HK-2 (cell line): ENCODE data around the gene SP2.

Experiments
- DNase-seq: peaks from one replicate; pipeline ENCODE4 v3.0.0-alpha.2; 2018; ENCODE audit not compliant: unreplicated experiment

Gene SP2

DNA sequence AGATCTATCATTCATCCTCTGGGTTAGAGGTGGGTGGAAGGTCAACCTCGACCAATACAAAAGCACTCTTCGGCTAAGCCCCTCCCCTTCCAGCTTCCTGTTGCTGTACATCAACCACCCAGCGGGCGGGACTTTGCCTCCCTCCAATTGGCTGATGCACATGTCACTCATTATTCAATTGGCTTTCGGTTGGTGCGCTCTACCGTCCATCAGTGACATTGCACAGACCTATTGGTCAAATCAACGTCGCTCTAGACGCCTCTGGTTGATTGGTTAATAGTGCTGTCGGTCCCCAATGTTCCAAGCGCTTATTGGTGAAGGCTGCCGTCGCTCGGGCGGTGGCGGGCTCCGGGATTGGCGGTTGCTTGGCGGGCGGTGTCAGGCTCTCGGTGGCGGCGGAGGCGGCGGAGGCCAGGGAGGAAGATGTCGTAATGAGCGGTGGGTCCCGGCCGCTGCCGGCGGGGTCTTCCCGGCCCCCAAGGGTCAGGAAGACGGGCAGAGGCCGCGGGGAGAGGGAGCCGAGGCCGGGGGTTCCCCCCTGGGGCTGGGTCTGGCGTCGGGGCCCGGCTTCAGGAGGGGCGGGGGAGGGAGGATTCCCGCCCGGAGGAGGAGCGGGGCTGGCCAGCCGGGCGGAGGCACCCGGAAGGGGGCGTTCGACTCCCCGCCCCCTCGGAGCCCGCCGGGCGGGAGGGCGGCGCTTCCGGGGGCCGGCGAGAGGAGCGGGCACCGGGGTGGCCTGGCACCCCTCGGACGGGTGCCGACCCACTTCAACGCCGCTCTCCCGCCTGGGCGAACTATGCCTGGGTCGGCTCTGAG lies at the start of gene SP2:
Gene SP2 (plus strand): TSS at position 381 of the 816 bp plus-strand sequence. CDS start 51 bp downstream, at position 432.
- peak; percentile 100 for DNase-seq

- DNase-seq = no peak
These were observed 49.2 kb upstream of the SP2 start for GRCh38 chr17:47846716-47847340.

GRCh38 chr17:47847341-47848197 lies 48.5 kb upstream of the SP2 start:
- no peak for DNase-seq

DNA sequence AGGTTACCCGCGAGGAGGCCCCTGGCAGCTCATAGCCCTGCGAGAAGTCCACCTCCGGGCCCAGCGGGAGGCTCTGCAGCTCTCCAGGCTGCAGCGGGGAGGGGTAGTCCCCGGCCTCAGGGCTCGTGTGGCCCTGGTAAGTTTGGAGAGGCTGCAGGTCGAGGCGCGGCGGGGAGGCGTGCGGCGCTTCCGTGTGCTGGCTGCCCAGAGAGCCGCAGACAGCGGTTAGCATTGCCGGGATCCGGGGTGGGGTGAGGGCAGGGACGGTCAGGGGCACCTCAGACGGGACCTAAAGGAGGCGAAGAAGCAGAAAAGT lies 47.9 kb upstream of the SP2 start:
- no peak for DNase-seq

DNA sequence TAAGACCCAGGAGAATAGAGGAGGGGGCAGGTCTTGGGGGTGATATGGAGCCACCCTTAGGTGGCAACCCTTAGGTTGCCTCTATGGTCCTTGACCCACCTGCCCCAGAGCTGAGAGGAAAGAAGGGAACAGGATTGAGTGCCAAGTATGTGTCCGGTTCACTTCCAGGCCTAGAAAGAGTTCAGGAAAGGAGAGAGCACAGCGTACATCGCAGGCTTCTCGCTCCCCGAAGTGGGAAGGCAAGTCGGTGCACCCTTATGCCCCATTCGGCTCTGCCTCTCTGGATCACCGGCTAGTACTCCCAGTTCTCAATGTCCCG lies 45.7 kb upstream of the SP2 start:
- DNase-seq = no peak

GRCh38 chr17:47850692-47851573 lies 45.1 kb upstream of the SP2 start, which contains the start of gene SP6:
TSS of gene SP6 (minus strand) at chr17:47851163. CDS start at chr17:47848429, 2,734 bp downstream.
- peak; percentile 85 for DNase-seq

DNA sequence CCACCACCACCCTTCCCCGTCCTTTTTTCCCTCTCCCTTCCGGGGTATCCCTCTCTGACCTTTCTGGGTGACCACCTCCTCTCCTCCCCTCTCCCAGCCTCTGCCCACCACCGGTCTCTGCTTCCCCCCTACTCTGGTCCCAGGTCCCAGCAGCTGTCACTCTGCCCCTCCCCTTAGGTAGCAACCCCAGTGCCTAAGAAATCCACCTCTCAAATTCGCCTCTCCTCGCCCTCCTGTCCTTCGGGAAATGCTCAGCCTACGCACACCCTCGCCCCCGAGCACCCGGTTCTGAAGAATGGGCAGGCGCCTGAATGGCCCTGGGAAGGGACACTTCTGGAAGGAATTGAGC lies 44.3 kb upstream of the SP2 start:
- DNase-seq = no peak

- DNase-seq = no peak
These were observed 43.7 kb upstream of the SP2 start for GRCh38 chr17:47852113-47852949.

DNA sequence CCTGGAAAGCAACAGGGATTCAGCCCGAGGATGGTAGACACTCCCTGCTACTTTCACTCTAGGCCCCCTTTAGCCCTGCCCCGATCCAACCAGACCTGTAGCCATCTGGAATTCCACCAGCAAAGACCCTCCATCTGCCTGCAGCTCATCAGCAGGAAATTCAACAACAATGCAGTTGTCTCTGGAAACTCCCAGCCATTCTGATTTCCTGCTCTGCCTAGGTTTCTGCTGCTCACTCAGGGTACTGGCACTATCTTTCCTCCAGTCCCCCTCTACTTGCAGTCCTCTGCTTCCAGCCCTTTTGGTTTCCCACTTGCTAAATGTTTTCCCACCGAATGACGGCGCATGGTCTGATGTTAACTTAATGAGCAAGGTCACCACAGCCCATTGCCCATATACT lies 42.4 kb upstream of the SP2 start:
- DNase-seq = no peak

- DNase-seq = no peak
These were observed 40.3 kb upstream of the SP2 start for GRCh38 chr17:47855737-47856136.

DNA sequence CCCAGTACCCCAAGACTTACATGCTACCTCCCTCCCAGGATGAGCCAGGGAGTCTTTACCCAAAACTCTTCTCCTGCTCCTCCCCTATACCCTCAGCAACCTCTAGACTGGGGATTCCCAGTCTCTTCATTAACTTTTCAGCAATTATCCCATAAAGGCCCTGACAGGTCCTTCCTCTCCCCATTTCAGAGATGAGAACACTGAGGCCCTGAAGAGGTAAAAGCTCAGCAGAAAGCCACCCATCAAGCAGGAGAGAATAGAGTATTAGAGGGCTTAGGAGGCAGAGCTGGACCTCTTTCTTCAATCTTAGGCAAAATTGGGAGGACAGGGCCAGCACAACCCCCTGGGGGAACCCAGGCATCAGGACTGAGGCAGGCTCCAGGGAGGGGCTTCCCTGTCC lies 39.2 kb upstream of the SP2 start:
- no peak for DNase-seq

DNA sequence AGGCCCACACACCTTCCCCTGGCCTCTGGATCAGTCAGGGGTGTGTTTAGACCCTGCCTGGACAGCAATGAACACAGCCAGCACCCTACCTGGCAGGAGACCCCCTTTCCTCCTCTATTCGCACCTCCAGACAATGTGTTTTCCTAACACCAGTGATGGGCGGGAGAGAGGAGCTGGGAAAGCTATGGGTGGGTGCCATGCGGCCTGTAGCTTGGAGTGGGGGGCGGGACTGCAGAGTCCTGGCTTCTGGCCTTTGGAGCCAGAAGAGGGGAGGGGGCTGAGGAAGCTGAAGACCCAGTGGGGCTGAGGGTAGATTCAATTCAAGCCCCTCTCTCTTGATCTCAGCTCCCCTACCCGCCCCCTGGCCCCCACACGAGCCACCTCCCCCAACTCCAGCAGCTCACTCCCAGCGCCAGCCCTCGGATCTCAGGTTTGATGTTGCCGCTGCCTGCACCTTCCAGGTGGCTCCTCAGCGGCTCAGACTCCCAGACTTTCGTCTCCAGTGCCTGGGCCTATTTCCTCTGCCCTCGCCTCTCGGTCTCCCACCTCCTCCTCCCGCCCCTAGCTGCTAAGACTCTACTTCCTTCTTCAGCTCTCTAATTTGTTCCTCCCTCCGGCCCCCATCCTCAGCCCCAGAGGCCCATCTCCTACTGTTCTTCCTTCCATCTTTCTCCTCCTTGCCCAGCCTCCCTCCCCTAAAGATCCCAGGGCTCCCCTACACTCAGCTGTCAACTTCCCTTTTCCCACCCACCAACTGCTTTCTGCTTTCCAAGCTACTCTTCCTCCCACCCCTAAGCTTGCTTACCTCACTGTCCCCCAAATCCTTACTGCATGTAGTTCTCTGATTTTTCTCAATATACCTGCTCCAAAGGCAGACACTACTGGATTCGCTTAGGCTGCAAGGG lies 38.2 kb upstream of the SP2 start:
- no peak for DNase-seq

GRCh38 chr17:47860386-47860785 lies 35.6 kb upstream of the SP2 start:
- no peak for DNase-seq

GRCh38 chr17:47862621-47863440 lies 33.2 kb upstream of the SP2 start:
- DNase-seq = peak; percentile 50

DNA sequence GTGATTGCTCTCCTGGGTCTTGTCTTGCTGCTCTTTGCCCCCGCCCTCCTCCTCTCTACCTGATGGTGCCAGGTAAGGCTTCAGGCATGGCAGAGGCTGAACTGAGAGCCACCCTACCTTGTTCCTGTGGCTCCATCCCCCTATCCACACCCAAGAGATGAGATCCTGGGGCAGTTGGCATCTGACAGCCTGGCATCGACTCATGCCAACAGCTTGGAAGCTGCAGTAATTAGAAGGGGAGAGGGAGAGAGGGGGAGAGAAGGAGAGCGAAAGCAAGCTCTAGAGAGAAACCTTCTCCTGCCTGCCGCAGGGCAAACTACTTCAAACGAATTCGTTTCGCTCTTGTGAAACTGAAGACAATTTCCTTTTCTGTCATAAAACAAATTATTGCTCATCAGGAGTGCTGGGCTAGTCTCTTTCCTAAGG lies 31.2 kb upstream of the SP2 start:
- no peak for DNase-seq

DNA sequence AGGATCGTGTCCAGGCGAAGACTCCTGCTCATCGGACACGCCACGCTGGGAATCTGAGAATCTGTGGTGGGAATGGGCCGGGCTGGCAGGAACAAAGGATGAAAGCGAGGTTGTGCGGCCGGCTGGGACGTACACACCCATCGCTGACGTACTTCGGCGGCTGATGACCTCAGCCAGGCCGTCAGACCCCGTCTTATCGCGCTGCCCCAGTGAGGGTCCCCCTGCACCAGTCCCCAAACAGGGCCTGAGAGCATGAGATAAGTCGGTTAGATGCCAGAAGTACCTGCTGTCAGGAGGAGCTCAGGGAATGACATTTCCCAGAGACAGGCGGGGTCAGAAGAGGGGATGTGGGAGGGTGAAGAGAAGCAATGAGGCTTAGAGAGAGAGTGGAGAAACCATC lies 29.1 kb upstream of the SP2 start:
- no peak for DNase-seq

GRCh38 chr17:47867813-47868533 lies 28.1 kb upstream of the SP2 start:
- DNase-seq = no peak

GRCh38 chr17:47869114-47869513 lies 26.9 kb upstream of the SP2 start:
- DNase-seq = no peak
